Activated CD8-positive, alpha-beta T cell treated with anti-CD3 and anti-CD28 coated beads for 36 hours (primary cell): ENCODE measurements around the gene ZBTB21. TPM values are rescaled to one million over a fixed set of nuclear protein-coding genes. Genes with fewer than 3 reads are reported as not detected.

Experiments
- ATAC-seq: fragments of 200-7000 bp; cut with Tn5 transposase; one replicate; pipeline ENCODE4 v1.10.0; 2021; ENCODE audit warnings: mild to moderate bottlenecking, moderate library complexity
- CTCF ChIA-PET: fragments of 350-600 bp; sonication (Branson Sonifier 250); formaldehyde crosslinking; loops from one replicate; lab custom pipeline; 2021; ENCODE audit warnings: antibody characterized with exemption; lab: Charles Lee
- POLR2A ChIA-PET: fragments of 350-600 bp; sonication (Branson Sonifier 250); formaldehyde crosslinking; loops from one replicate; lab custom pipeline; 2021; ENCODE audit warnings: antibody characterized with exemption; lab: Charles Lee
- DNase-seq: peaks from one replicate; pipeline ENCODE4 v3.0.0-alpha.2; 2020
- H3K27ac Mint-ChIP-seq: one replicate; pipeline ENCODE4 v1.8.0; 2021; ENCODE audit warnings: mild to moderate bottlenecking, mixed read lengths
- H3K27me3 Mint-ChIP-seq: one replicate; pipeline ENCODE4 v1.8.0; 2021; ENCODE audit warnings: mixed read lengths
- H3K36me3 Mint-ChIP-seq: one replicate; pipeline ENCODE4 v1.8.0; 2021; ENCODE audit warnings: low read depth, mixed read lengths
- H3K4me1 Mint-ChIP-seq: one replicate; pipeline ENCODE4 v1.8.0; 2021; ENCODE audit warnings: low read depth, mixed read lengths
- H3K4me3 Mint-ChIP-seq: one replicate; pipeline ENCODE4 v1.8.0; 2021; ENCODE audit warnings: mild to moderate bottlenecking, moderate library complexity, mixed read lengths
- H3K9me3 Mint-ChIP-seq: one replicate; pipeline ENCODE4 v1.8.0; 2021; ENCODE audit warnings: mixed read lengths
- CTCF ChIP-seq: fragments of 200-600 bp; IDR thresholded peaks from one replicate; pipeline ENCODE4 v1.8.0; 2022; ENCODE audit warnings: antibody characterized with exemption, mild to moderate bottlenecking
- intact Hi-C: fragments of 100-400 bp; cut with micrococcal nuclease; formaldehyde crosslinking; loops from one replicate; pipeline ENCODE4 v1.10.0; 2022
- total RNA-seq, 2 experiments: library from RNA; stranded (reverse); gene quantifications; one replicate each; pipeline ENCODE4 v1.2.3, GENCODE V29; 2021

The ZBTB21 gene
- total RNA-seq, 2 experiments from 2014 or later = 29.6 to 29.7 TPM

GRCh38 chr21:42017022-42017421 lies 6.9 kb upstream of the ZBTB21 start:
- Mint-ChIP-seq H3K9me3 (peaks cover 4% of the 10 kb centered on the region), H3K4me1 (no peaks in the 10 kb centered on the region), H3K36me3 (no peaks in the 10 kb centered on the region), H3K27me3 (no peaks in the 10 kb centered on the region), H3K4me3 (no peak overlapping the region), H3K27ac (no peak overlapping the region)
- CTCF ChIA-PET = interaction anchor here (1.0 kb wide), 1 partner anchor 91 kb away, joined by 4 read pairs; no protein-coding TSS in a partner anchor
- intact Hi-C loops = no loop called here
- ATAC-seq (no peak), DNase-seq (no peak)
- POLR2A ChIA-PET = interaction anchor here (1.8 kb wide), 1 partner anchor 17 kb away, joined by 4 read pairs; no protein-coding TSS in a partner anchor
- no peak for TF ChIP-seq CTCF

GRCh38 chr21:42016364-42016985 lies 6.3 kb upstream of the ZBTB21 start:
- no peaks in the 10 kb centered on the region for H3K27me3 Mint-ChIP-seq
- no peaks in the 10 kb centered on the region for H3K36me3 Mint-ChIP-seq
- no peak for DNase-seq
- no peak for ATAC-seq
- no peak for TF ChIP-seq CTCF
- ChIA-PET POLR2A (interaction anchor here (1.8 kb wide), 1 partner anchor 17 kb away, joined by 4 read pairs; no protein-coding TSS in a partner anchor), CTCF (interaction anchor here (1.0 kb wide), 1 partner anchor 91 kb away, joined by 4 read pairs; no protein-coding TSS in a partner anchor)
- H3K9me3 Mint-ChIP-seq = peaks cover 4% of the 10 kb centered on the region
- intact Hi-C loops = no loop called here
- no peak overlapping the region for H3K27ac Mint-ChIP-seq
- no peak overlapping the region for H3K4me3 Mint-ChIP-seq
- no peaks in the 10 kb centered on the region for H3K4me1 Mint-ChIP-seq

GRCh38 chr21:42013931-42014330 lies 3.8 kb upstream of the ZBTB21 start:
- Mint-ChIP-seq H3K27me3 (no peaks in the 10 kb centered on the region), H3K4me3 (no peak overlapping the region), H3K36me3 (peaks cover 2% of the 10 kb centered on the region), H3K27ac (no peak overlapping the region), H3K9me3 (peaks cover 4% of the 10 kb centered on the region), H3K4me1 (peaks cover 2% of the 10 kb centered on the region)
- ATAC-seq (no peak), DNase-seq (no peak)
- intact Hi-C loops = no loop called here
- ChIA-PET POLR2A (no interaction called here), CTCF (interaction anchor here (1.5 kb wide), 1 partner anchor 94 kb away, joined by 3 read pairs; no protein-coding TSS in a partner anchor)
- no peak for TF ChIP-seq CTCF

- Mint-ChIP-seq H3K36me3 (peaks cover 4% of the 10 kb centered on the region), H3K4me1 (peaks cover 3% of the 10 kb centered on the region), H3K9me3 (peaks cover 4% of the 10 kb centered on the region), H3K27ac (no peak overlapping the region), H3K4me3 (no peak overlapping the region), H3K27me3 (no peaks in the 10 kb centered on the region)
- ATAC-seq = no peak
- DNase-seq = no peak
- ChIA-PET POLR2A (no interaction called here), CTCF (no interaction called here)
- intact Hi-C loops = no loop called here
- TF ChIP-seq CTCF = no peak
Observed at GRCh38 chr21:42013376-42013775, 3.2 kb upstream of the ZBTB21 start.

- H3K36me3 Mint-ChIP-seq = peaks cover 7% of the 10 kb centered on the region
- H3K4me1 Mint-ChIP-seq = peaks cover 6% of the 10 kb centered on the region
- ChIA-PET POLR2A (interaction anchor here (1.5 kb wide), 1 partner anchor 133 kb away, joined by 6 read pairs; no protein-coding TSS in a partner anchor), CTCF (interaction anchor here (1.8 kb wide), 1 partner anchor 95 kb away, joined by 6 read pairs; no protein-coding TSS in a partner anchor)
- no peaks in the 10 kb centered on the region for H3K27me3 Mint-ChIP-seq
- intact Hi-C loops = no loop called here
- no peak for ATAC-seq
- peaks cover 4% of the 10 kb centered on the region for H3K9me3 Mint-ChIP-seq
- no peak overlapping the region for H3K4me3 Mint-ChIP-seq
- no peak for DNase-seq
- no peak for TF ChIP-seq CTCF
- H3K27ac Mint-ChIP-seq = no peak overlapping the region
Observed at GRCh38 chr21:42012763-42013329, 2.7 kb upstream of the ZBTB21 start.
